Endodermal cell (in vitro differentiated cells): ENCODE data around the gene MFSD12. TPM values are rescaled to one million over a fixed set of nuclear protein-coding genes. Genes with fewer than 3 reads are reported as not detected.

ENCODE experiments used
- DNase-seq: peaks from one replicate; pipeline ENCODE4 v3.0.0-alpha.2; 2017
- H3K27ac ChIP-seq: 2 replicates; pipeline ENCODE4 v1.5.1; 2013; ENCODE audit warnings: mild to moderate bottlenecking, low read depth, low read length, moderate library complexity
- H3K27me3 ChIP-seq: 2 replicates; pipeline ENCODE4 v1.6.1; 2013; ENCODE audit warnings: mild to moderate bottlenecking, low read length, moderate library complexity; ENCODE audit not compliant: insufficient read depth, control insufficient read depth, poor library complexity, severe bottlenecking
- H3K36me3 ChIP-seq: 2 replicates; pipeline ENCODE4 v1.7.0; 2013; ENCODE audit warnings: mild to moderate bottlenecking, low read length, moderate library complexity; ENCODE audit not compliant: control insufficient read depth, insufficient read depth
- H3K4me1 ChIP-seq: one replicate; pipeline ENCODE4 v1.7.0; 2013; ENCODE audit warnings: low read length; ENCODE audit not compliant: control insufficient read depth, insufficient read depth
- H3K4me3 ChIP-seq: 2 replicates; pipeline ENCODE4 v1.5.1; 2013; ENCODE audit warnings: mild to moderate bottlenecking, low read length, moderate library complexity
- H3K9ac ChIP-seq: 2 replicates; pipeline ENCODE4 v1.6.1; 2013; ENCODE audit warnings: mild to moderate bottlenecking, low read length, moderate library complexity; ENCODE audit not compliant: poor library complexity, severe bottlenecking; ENCODE audit errors: extremely low read depth
- H3K9me3 ChIP-seq: 2 replicates; pipeline ENCODE4 v1.6.1; 2013; ENCODE audit warnings: mild to moderate bottlenecking, low read length, moderate library complexity; ENCODE audit not compliant: control insufficient read depth
- H3K27ac Mint-ChIP-seq: 2 replicates; pipeline ENCODE4 v1.8.0; 2020; ENCODE audit warnings: mixed read lengths
- H3K27me3 Mint-ChIP-seq: 2 replicates; pipeline ENCODE4 v1.8.0; 2021; ENCODE audit warnings: mild to moderate bottlenecking, mixed read lengths; ENCODE audit not compliant: insufficient read depth
- H3K36me3 Mint-ChIP-seq: 2 replicates; pipeline ENCODE4 v1.8.0; 2020; ENCODE audit warnings: low read depth, mixed read lengths
- H3K4me1 Mint-ChIP-seq: 2 replicates; pipeline ENCODE4 v1.8.0; 2020; ENCODE audit warnings: mixed read lengths
- H3K4me3 Mint-ChIP-seq: 2 replicates; pipeline ENCODE4 v1.8.0; 2020; ENCODE audit warnings: mild to moderate bottlenecking, moderate library complexity, mixed read lengths
- H3K9me3 Mint-ChIP-seq: 2 replicates; pipeline ENCODE4 v1.8.0; 2020; ENCODE audit warnings: mild to moderate bottlenecking, mixed read lengths
- WGBS, 2 experiments: methylation state at CpG; one replicate each; pipeline versions ENCODE4 v1.1.5 to v1.1.7; 2013; ENCODE audit warnings: missing lambda C conversion rate in 2 of 2, mixed read lengths in 1 of 2; ENCODE audit not compliant: insufficient coverage in 1 of 2, insufficient read length in 1 of 2; 5-methylcytosine and 5-hydroxymethylcytosine counted together
- total RNA-seq, 2 donors: library from RNA; stranded (reverse); fragmentation: NEBNext Ultra II Directional in 1 of 2; extraction: Animal tissue kit (Norgen Biotek cat#: 25700) in 1 of 2; gene quantifications; 2 replicates in 1 of 2; 3 replicates in 1 of 2; pipeline ENCODE4 v1.2.1, GENCODE V29; 2021
- TF ChIP-seq, protein P1 (sequence below): fragments of 200-600 bp; sonication (generic); conservative IDR thresholded peaks from 2 replicates; pipeline ENCODE4 v1.5.0; 2021; ENCODE audit warnings: antibody characterized with exemption, mild to moderate bottlenecking

MFSD12 gene
- total RNA-seq, 2 donors from 2014 or later, result 48.2 to 62.4 TPM

DNA sequence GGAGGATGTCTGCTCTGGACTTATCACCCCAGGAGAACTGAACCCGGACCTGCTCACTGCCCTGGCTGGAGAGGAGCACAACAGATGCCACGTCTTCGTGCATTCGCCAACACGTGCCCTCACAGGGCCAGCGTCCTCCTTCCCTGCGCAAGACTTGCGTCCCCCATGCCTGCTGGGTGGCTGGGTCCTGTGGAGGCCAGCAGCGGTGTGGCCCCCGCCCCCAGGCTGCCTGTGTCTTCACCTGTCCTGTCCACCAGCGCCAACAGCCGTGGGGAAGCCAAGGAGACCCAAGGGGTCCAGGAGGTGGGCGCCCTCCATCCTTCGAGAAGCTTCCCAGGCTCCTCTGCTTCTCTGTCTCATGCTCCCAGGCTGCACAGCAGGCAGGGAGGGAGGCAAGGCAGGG, 21.8 kb downstream of the MFSD12 start:
- H3K27ac ChIP-seq, result no peak overlapping the region
- WGBS, 2 experiments, result 93 to 98% methylated on average over 14 of the region's 14 CpGs
- peaks cover 50% of the 10 kb centered on the region for H3K36me3 Mint-ChIP-seq
- H3K27ac Mint-ChIP-seq, result no peak overlapping the region
- no peaks in the 10 kb centered on the region for H3K9me3 Mint-ChIP-seq
- no peaks in the 10 kb centered on the region for H3K4me1 ChIP-seq
- TF ChIP-seq, protein P1, sequence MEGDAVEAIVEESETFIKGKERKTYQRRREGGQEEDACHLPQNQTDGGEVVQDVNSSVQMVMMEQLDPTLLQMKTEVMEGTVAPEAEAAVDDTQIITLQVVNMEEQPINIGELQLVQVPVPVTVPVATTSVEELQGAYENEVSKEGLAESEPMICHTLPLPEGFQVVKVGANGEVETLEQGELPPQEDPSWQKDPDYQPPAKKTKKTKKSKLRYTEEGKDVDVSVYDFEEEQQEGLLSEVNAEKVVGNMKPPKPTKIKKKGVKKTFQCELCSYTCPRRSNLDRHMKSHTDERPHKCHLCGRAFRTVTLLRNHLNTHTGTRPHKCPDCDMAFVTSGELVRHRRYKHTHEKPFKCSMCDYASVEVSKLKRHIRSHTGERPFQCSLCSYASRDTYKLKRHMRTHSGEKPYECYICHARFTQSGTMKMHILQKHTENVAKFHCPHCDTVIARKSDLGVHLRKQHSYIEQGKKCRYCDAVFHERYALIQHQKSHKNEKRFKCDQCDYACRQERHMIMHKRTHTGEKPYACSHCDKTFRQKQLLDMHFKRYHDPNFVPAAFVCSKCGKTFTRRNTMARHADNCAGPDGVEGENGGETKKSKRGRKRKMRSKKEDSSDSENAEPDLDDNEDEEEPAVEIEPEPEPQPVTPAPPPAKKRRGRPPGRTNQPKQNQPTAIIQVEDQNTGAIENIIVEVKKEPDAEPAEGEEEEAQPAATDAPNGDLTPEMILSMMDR, result no peak
- DNase-seq, result no peak
- H3K36me3 ChIP-seq, result peaks cover 30% of the 10 kb centered on the region
- H3K27me3 ChIP-seq, result no peaks in the 10 kb centered on the region
- no peaks in the 10 kb centered on the region for H3K4me1 Mint-ChIP-seq
- no peak overlapping the region for H3K4me3 ChIP-seq
- no peaks in the 10 kb centered on the region for H3K27me3 Mint-ChIP-seq
- H3K9me3 ChIP-seq, result no peaks in the 10 kb centered on the region
- H3K4me3 Mint-ChIP-seq, result no peak overlapping the region
- no peak overlapping the region for H3K9ac ChIP-seq

DNA sequence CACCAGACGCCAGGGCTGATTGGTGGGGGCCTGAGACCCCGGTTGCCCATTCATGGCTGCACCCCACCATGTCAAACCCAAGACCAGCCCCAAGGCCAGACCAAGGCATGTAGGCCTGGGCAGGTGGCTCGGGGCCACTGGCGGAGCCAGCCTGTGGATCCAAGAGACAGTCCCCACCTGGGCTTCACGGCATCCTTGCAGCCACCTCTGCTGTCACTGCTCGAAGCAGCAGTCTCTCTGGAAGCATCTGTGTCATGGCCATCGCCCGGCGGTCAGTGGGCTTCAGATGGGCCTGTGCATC, 22.2 kb downstream of the MFSD12 start:
- no peaks in the 10 kb centered on the region for H3K4me1 Mint-ChIP-seq
- no peaks in the 10 kb centered on the region for H3K27me3 Mint-ChIP-seq
- Histone ChIP-seq H3K27me3 (no peaks in the 10 kb centered on the region), H3K36me3 (peaks cover 30% of the 10 kb centered on the region), H3K27ac (no peak overlapping the region), H3K4me3 (no peak overlapping the region), H3K4me1 (no peaks in the 10 kb centered on the region), H3K9ac (no peak overlapping the region), H3K9me3 (no peaks in the 10 kb centered on the region)
- TF ChIP-seq, protein P1, result no peak
- H3K4me3 Mint-ChIP-seq, result no peak overlapping the region
- H3K9me3 Mint-ChIP-seq, result no peaks in the 10 kb centered on the region
- DNase-seq, result no peak
- WGBS, 2 experiments, result 89 to 94% methylated on average over 6 to 9 of the region's 9 CpGs
- peaks cover 50% of the 10 kb centered on the region for H3K36me3 Mint-ChIP-seq
- no peak overlapping the region for H3K27ac Mint-ChIP-seq

DNA sequence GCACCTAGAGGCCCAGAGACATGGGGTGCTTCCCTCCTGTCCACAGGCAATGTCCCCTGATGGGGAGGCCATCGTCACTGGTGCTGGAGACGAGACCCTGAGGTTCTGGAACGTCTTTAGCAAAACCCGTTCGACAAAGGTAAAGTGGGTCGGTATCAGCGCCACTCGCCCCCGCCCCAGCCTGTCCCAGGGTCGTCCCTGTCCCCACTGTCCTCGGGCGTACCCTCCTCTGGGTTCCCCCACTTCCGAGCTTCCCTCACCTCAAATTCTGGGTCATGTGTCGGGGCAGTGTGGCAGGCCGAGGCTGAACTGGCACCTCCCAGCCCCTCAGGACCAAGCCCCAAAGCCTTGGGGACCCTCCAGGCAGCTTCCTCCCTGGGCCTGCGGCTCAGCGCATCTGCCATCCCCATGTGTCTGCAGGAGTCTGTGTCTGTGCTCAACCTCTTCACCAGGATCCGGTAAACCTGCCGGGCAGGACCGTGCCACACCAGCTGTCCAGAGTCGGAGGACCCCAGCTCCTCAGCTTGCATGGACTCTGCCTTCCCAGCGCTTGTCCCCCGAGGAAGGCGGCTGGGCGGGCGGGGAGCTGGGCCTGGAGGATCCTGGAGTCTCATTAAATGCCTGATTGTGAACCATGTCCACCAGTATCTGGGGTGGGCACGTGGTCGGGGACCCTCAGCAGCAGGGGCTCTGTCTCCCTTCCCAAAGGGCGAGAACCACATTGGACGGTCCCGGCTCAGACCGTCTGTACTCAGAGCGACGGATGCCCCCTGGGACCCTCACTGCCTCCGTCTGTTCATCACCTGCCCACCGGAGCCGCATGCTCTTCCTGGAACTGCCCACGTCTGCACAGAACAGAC, 22.8 kb downstream of the MFSD12 start:
- H3K36me3 Mint-ChIP-seq, result peaks cover 45% of the 10 kb centered on the region

More for the DNA sequence above, 22.8 kb downstream of the MFSD12 start:
- DNase-seq, result no peak
- Histone ChIP-seq H3K27ac (no peak overlapping the region), H3K9ac (no peak overlapping the region), H3K4me3 (no peak overlapping the region), H3K4me1 (no peaks in the 10 kb centered on the region), H3K27me3 (no peaks in the 10 kb centered on the region), H3K36me3 (peaks cover 27% of the 10 kb centered on the region), H3K9me3 (no peaks in the 10 kb centered on the region)
- 95 to 96% methylated on average over 24 to 38 of the region's 38 CpGs for WGBS, 2 experiments
- H3K9me3 Mint-ChIP-seq, result no peaks in the 10 kb centered on the region
- no peak overlapping the region for H3K4me3 Mint-ChIP-seq
- H3K4me1 Mint-ChIP-seq, result no peaks in the 10 kb centered on the region
- no peak overlapping the region for H3K27ac Mint-ChIP-seq
- TF ChIP-seq, protein P1, result no peak
- H3K27me3 Mint-ChIP-seq, result no peaks in the 10 kb centered on the region
